Liver (tissue), 9 donors: Measurements from ENCODE around the gene COL12A1. TPM values are rescaled to one million over a fixed set of nuclear protein-coding genes. Genes with fewer than 3 reads are reported as not detected.

Source experiments
- DNase-seq: peaks from one replicate; pipeline ENCODE4 v3.0.0-alpha.2; 2017; ENCODE audit warnings: low spot score
- H3K27ac ChIP-seq, 2 donors: one replicate each; pipeline ENCODE4 v1.7.0; 2013; ENCODE audit warnings: inconsistent platforms in 2 of 2, low read length in 2 of 2, control low read depth in 1 of 2, low read depth in 1 of 2, mild to moderate bottlenecking in 1 of 2
- H3K27me3 ChIP-seq, 4 donors: one replicate each; pipeline versions ENCODE4 v1.6.1 to v1.7.0; 2013; ENCODE audit warnings: low read length in 3 of 4, inconsistent platforms in 1 of 4, mild to moderate bottlenecking in 1 of 4, moderate library complexity in 1 of 4; ENCODE audit not compliant: control insufficient read depth in 4 of 4, insufficient read depth in 4 of 4
- H3K36me3 ChIP-seq, 4 donors: one replicate each; pipeline versions ENCODE4 v1.6.1 to v1.7.0; 2013; ENCODE audit warnings: low read length in 3 of 4, mild to moderate bottlenecking in 3 of 4, low read depth in 1 of 4, moderate library complexity in 1 of 4; ENCODE audit not compliant: control insufficient read depth in 4 of 4, insufficient read depth in 3 of 4
- H3K4me1 ChIP-seq, 4 donors: one replicate each; pipeline versions ENCODE4 v1.6.1 to v1.7.0; 2013; ENCODE audit warnings: low read length in 3 of 4, mild to moderate bottlenecking in 3 of 4, moderate library complexity in 1 of 4; ENCODE audit not compliant: control insufficient read depth in 4 of 4, insufficient read depth in 4 of 4
- H3K4me3 ChIP-seq, 3 donors: one replicate each; pipeline versions ENCODE4 v1.6.1 to v1.7.0; 2013; ENCODE audit warnings: low read length in 3 of 3, control low read depth in 1 of 3, low read depth in 1 of 3, mild to moderate bottlenecking in 1 of 3
- H3K9ac ChIP-seq, 2 donors: one replicate each; pipeline ENCODE4 v1.7.0; 2013; ENCODE audit warnings: low read length in 2 of 2, mild to moderate bottlenecking in 2 of 2, moderate library complexity in 2 of 2, control low read depth in 1 of 2, low read depth in 1 of 2
- H3K9me3 ChIP-seq, 4 donors: one replicate each; pipeline versions ENCODE4 v1.6.1 to v1.7.0; 2013; ENCODE audit warnings: low read length in 3 of 4; ENCODE audit not compliant: control insufficient read depth in 4 of 4
- CTCF ChIP-seq: fragments of 150-350 bp; IDR thresholded peaks from 2 replicates; pipeline ENCODE4 v1.5.1; 2017; ENCODE audit warnings: improper control_type of control experiment, low read depth, low read length; ENCODE audit not compliant: missing input control
- EGR1 ChIP-seq, 2 donors: IDR thresholded peaks; 2 replicates each; pipeline ENCODE4 v1.6.1; 2016 to 2018; ENCODE audit warnings: antibody characterized with exemption in 2 of 2, low read depth in 2 of 2
- FOXA2 ChIP-seq: IDR thresholded peaks from 2 replicates; pipeline ENCODE4 v1.6.1; 2016; ENCODE audit warnings: antibody characterized with exemption
- GABPA ChIP-seq, 2 donors: IDR thresholded peaks in 1 of 2; conservative IDR thresholded peaks in 1 of 2; 2 replicates each; pipeline ENCODE4 v1.6.1; 2016; ENCODE audit warnings: antibody characterized with exemption in 2 of 2, mild to moderate bottlenecking in 1 of 2, moderate library complexity in 1 of 2
- HNF4A ChIP-seq, 2 donors: conservative IDR thresholded peaks; 2 replicates each; pipeline ENCODE4 v1.6.1; 2016; ENCODE audit warnings: antibody characterized with exemption in 2 of 2, mild to moderate bottlenecking in 2 of 2
- HNF4G ChIP-seq: IDR thresholded peaks from 2 replicates; pipeline ENCODE4 v1.6.1; 2016; ENCODE audit warnings: antibody characterized with exemption
- JUND ChIP-seq, 2 donors: IDR thresholded peaks; 2 replicates each; pipeline ENCODE4 v1.6.1; 2016; ENCODE audit warnings: antibody characterized with exemption in 2 of 2
- MAX ChIP-seq: IDR thresholded peaks from 2 replicates; pipeline ENCODE4 v1.6.1; 2016; ENCODE audit warnings: antibody characterized with exemption
- NR2F2 ChIP-seq: IDR thresholded peaks from 2 replicates; pipeline ENCODE4 v1.6.1; 2016; ENCODE audit warnings: antibody characterized with exemption
- RAD21 ChIP-seq, 2 donors: IDR thresholded peaks; 2 replicates each; pipeline ENCODE4 v1.6.1; 2016; ENCODE audit warnings: antibody characterized with exemption in 2 of 2, mild to moderate bottlenecking in 2 of 2
- REST ChIP-seq: IDR thresholded peaks from 2 replicates; pipeline ENCODE4 v1.6.1; 2016; ENCODE audit warnings: antibody characterized with exemption, mild to moderate bottlenecking
- RXRA ChIP-seq, 2 donors: IDR thresholded peaks; 2 replicates each; pipeline ENCODE4 v1.6.1; 2017 to 2018; ENCODE audit warnings: antibody characterized with exemption in 2 of 2, mild to moderate bottlenecking in 1 of 2
- SP1 ChIP-seq: IDR thresholded peaks from 2 replicates; pipeline ENCODE4 v1.6.1; 2018; ENCODE audit warnings: antibody characterized with exemption, mild to moderate bottlenecking
- TAF1 ChIP-seq: conservative IDR thresholded peaks from 2 replicates; pipeline ENCODE4 v1.6.1; 2016; ENCODE audit warnings: antibody characterized with exemption, mild to moderate bottlenecking
- YY1 ChIP-seq: IDR thresholded peaks from 2 replicates; pipeline ENCODE4 v1.6.1; 2016; ENCODE audit warnings: antibody characterized with exemption, mild to moderate bottlenecking
- ZBTB33 ChIP-seq: IDR thresholded peaks from 2 replicates; pipeline ENCODE4 v1.6.1; 2016; ENCODE audit warnings: antibody characterized with exemption
- WGBS: extraction: QIAGEN DNeasy Blood & Tissue Kit; methylation state at CpG from one replicate; pipeline ENCODE4 v1.1.7; 2013; 5-methylcytosine and 5-hydroxymethylcytosine counted together
- polyA plus RNA-seq, 2 donors: library from polyadenylated mRNA; stranded (reverse) in 1 of 2; unstranded in 1 of 2; fragments of 200-250 nt in 1 of 2; fragments of >200 nt in 1 of 2; fragmentation: Nextera tagmentation in 1 of 2; extraction: Ambion mirVana in 1 of 2; gene quantifications; one replicate each; pipeline versions ENCODE4 v1.2.1 to v1.2.3, GENCODE V29; 2013 to 2015
- total RNA-seq, 2 donors: library from RNA; depleted of rRNA; stranded (reverse); fragments of >200 nt; gene quantifications; one replicate each; pipeline ENCODE4 v1.2.3, GENCODE V29; 2014
- donor health status: healthy.
- donor health status: healthy.
- donor health status: healthy.
- donor health status: healthy.
- donor health status: healthy.

The COL12A1 gene
- total and polyA plus RNA-seq, 4 donors, result 0.15 to 5.1 (median 1.8) TPM

- Histone ChIP-seq H3K9ac (no peak overlapping the region), H3K27me3 (peaks cover 0 to 6% (median 0%) of the 10 kb centered on the region in 4 donors), H3K27ac (no peak overlapping the region), H3K4me1 (no peaks in the 10 kb centered on the region), H3K9me3 (no peaks in the 10 kb centered on the region), H3K36me3 (no peaks in the 10 kb centered on the region), H3K4me3 (no peak overlapping the region)
- no peak for DNase-seq
- TF ChIP-seq HNF4G, result no peak
- TF ChIP-seq TAF1, result no peak
- no peak for TF ChIP-seq MAX
- TF ChIP-seq JUND (IDR thresholded peaks at IDR 0.05), result no peak
- no peak for TF ChIP-seq EGR1 (IDR thresholded peaks at IDR 0.05; ENCODE audit: low read depth in 2 of 2)
- no peak for TF ChIP-seq REST
- no peak for TF ChIP-seq GABPA (IDR thresholded peaks at IDR 0.05 in 1 of 2, conservative IDR thresholded peaks at IDR 0.05 in 1 of 2)
- TF ChIP-seq YY1, result no peak
- no peak for TF ChIP-seq ZBTB33
- TF ChIP-seq RXRA (IDR thresholded peaks at IDR 0.05), result no peak
- TF ChIP-seq HNF4A (conservative IDR thresholded peaks at IDR 0.05), result no peak
- no peak for TF ChIP-seq SP1
- no peak for TF ChIP-seq FOXA2
- TF ChIP-seq CTCF, result no peak
- no peak for TF ChIP-seq RAD21 (IDR thresholded peaks at IDR 0.05)
- no peak for TF ChIP-seq NR2F2
- WGBS, result 76% methylated on average over 2 of the region's 2 CpGs
Measured at GRCh38 chr6:75169689-75170586, 35.9 kb downstream of the COL12A1 start.
